HCT116 (cell line): ENCODE results near the gene SAMD4A. TPM values are rescaled to one million over a fixed set of nuclear protein-coding genes. Genes with fewer than 3 reads are reported as not detected.

Experiments used
- ATAC-seq: fragments of 200-7000 bp; cut with Tn5 transposase; 2 replicates; pipeline ENCODE4 v1.9.1; 2020; ENCODE audit warnings: mild to moderate bottlenecking, moderate library complexity
- BruUV-seq: library from RNA; stranded (reverse); fragments of 400-500 nt; replicated peaks from 2 replicates; lab custom pipeline; 2021; lab: Mats Ljungman, UMichigan
- CTCF ChIA-PET: fragments of 300-600 bp; sonication (Branson Sonifier 250); formaldehyde crosslinking; loops from one replicate; lab custom pipeline; 2021; ENCODE audit warnings: antibody characterized with exemption; lab: Charles Lee
- POLR2A ChIA-PET: fragments of 300-600, 350-600 bp; sonication (Branson Sonifier 250); formaldehyde crosslinking; loops from one replicate; lab custom pipeline; 2021; ENCODE audit warnings: antibody characterized with exemption; lab: Charles Lee
- RAD21 ChIA-PET, 2 experiments: fragments of 300-600 bp; sonication (Branson Sonifier 250); formaldehyde crosslinking; loops; one replicate each; lab custom pipeline; 2023; ENCODE audit warnings: low total read pairs in 2 of 2; ENCODE audit not compliant: uncharacterized antibody in 2 of 2, unreplicated experiment in 2 of 2, low non-redundant PET in 1 of 2; lab: Charles Lee
- DNase-seq: peaks from one replicate; pipeline ENCODE4 v3.0.0-alpha.2; 2010; ENCODE audit warnings: low read depth, low spot score
- H2AFZ ChIP-seq: fragments of 200-600 bp; shearing (Covaris generic), sonication (generic); 2 replicates; pipeline ENCODE4 v1.6.1; 2017; ENCODE audit warnings: low read depth, mixed run types, mixed read lengths, antibody characterized with exemption, low read length; ENCODE audit not compliant: poor library complexity, severe bottlenecking
- H3K27ac ChIP-seq: 2 replicates; pipeline ENCODE4 v1.5.1; 2012; ENCODE audit warnings: low read depth, low read length
- H3K27me3 ChIP-seq: fragments of 200-600 bp; sonication (generic); 2 replicates; pipeline ENCODE4 v1.6.1; 2016; ENCODE audit warnings: mixed run types, low read length, mixed read lengths; ENCODE audit not compliant: insufficient read depth
- H3K36me3 ChIP-seq, 2 experiments: fragments of 200-500 bp in 1 of 2; fragments of 200-600 bp in 1 of 2; sonication (Bioruptor generic) in 1 of 2; sonication (generic) in 1 of 2; 2 replicates each; pipeline versions ENCODE4 v1.5.1 to v1.6.1; 2014 to 2016; ENCODE audit warnings: low read length in 2 of 2, inconsistent platforms in 1 of 2, mixed read lengths in 1 of 2, mixed run types in 1 of 2; ENCODE audit not compliant: insufficient read depth in 2 of 2, control insufficient read depth in 1 of 2
- H3K4me1 ChIP-seq, 2 experiments: fragments of 200-600 bp in 1 of 2; sonication (generic) in 1 of 2; 2 replicates each; pipeline versions ENCODE4 v1.5.1 to v1.6.1; 2012 to 2017; ENCODE audit warnings: low read length in 2 of 2, inconsistent platforms in 1 of 2, mild to moderate bottlenecking in 1 of 2, mixed read lengths in 1 of 2, mixed run types in 1 of 2, moderate library complexity in 1 of 2; ENCODE audit not compliant: insufficient read depth in 2 of 2, control insufficient read depth in 1 of 2
- H3K4me2 ChIP-seq: fragments of 200-600 bp; sonication (generic); 2 replicates; pipeline ENCODE4 v1.6.1; 2017; ENCODE audit warnings: mixed run types, low read length, mixed read lengths
- H3K4me3 ChIP-seq, 2 experiments: fragments of 200-600 bp in 1 of 2; sonication (generic) in 1 of 2; replicated peaks in 1 of 2; 2 replicates each; pipeline ENCODE4 v1.5.1; 2011 to 2016; ENCODE audit warnings: low read length in 2 of 2, control low read depth in 1 of 2, low read depth in 1 of 2, mild to moderate bottlenecking in 1 of 2, mixed read lengths in 1 of 2, mixed run types in 1 of 2
- H3K79me2 ChIP-seq: fragments of 200-600 bp; sonication (generic); 2 replicates; pipeline ENCODE4 v1.6.1; 2017; ENCODE audit warnings: mild to moderate bottlenecking, mixed run types, low read length, moderate library complexity, mixed read lengths; ENCODE audit not compliant: insufficient read depth
- H3K9ac ChIP-seq: fragments of 200-600 bp; sonication (generic); 2 replicates; pipeline ENCODE4 v1.6.1; 2016; ENCODE audit warnings: low read length, mixed read lengths
- H3K9me2 ChIP-seq: fragments of 200-600 bp; sonication (generic), shearing (Covaris generic); 2 replicates; pipeline ENCODE4 v1.6.1; 2017; ENCODE audit warnings: mixed run types, mild to moderate bottlenecking, moderate library complexity; ENCODE audit not compliant: insufficient read depth
- H3K9me3 ChIP-seq, 2 experiments: fragments of 200-500 bp in 1 of 2; fragments of 200-600 bp in 1 of 2; sonication (Bioruptor generic) in 1 of 2; sonication (generic) in 1 of 2; 2 replicates each; pipeline ENCODE4 v1.6.1; 2014 to 2017; ENCODE audit warnings: low read length in 2 of 2, mixed read lengths in 2 of 2, inconsistent platforms in 1 of 2, low read depth in 1 of 2, mild to moderate bottlenecking in 1 of 2, mixed run types in 1 of 2, moderate library complexity in 1 of 2; ENCODE audit not compliant: control insufficient read depth in 1 of 2, insufficient read depth in 1 of 2
- H4K20me1 ChIP-seq: fragments of 200-600 bp; sonication (generic), shearing (Covaris generic); 2 replicates; pipeline ENCODE4 v1.6.1; 2017; ENCODE audit warnings: mixed run types, mild to moderate bottlenecking, moderate library complexity; ENCODE audit not compliant: insufficient read depth
- ATF3 ChIP-seq: IDR thresholded peaks from 2 replicates; pipeline ENCODE4 v1.6.1; 2012
- CBX3 ChIP-seq: IDR thresholded peaks from 2 replicates; pipeline ENCODE4 v1.6.1; 2012; ENCODE audit warnings: low read depth
- CTCF ChIP-seq, 3 experiments: fragments of 200-600 bp in 1 of 3; sonication (generic) in 1 of 3; IDR thresholded peaks in 2 of 3; conservative IDR thresholded peaks in 1 of 3; 2 replicates each; pipeline ENCODE4 v1.5.1; 2012 to 2017; ENCODE audit warnings: low read depth in 2 of 3, low read length in 2 of 3, antibody characterized with exemption in 1 of 3, borderline replicate concordance in 1 of 3, control low read depth in 1 of 3, mild to moderate bottlenecking in 1 of 3, mixed read lengths in 1 of 3, mixed run types in 1 of 3, moderate library complexity in 1 of 3; ENCODE audit not compliant: insufficient read depth in 1 of 3
- ELF1 ChIP-seq: IDR thresholded peaks from 2 replicates; pipeline ENCODE4 v1.6.1; 2012; ENCODE audit warnings: low read depth, borderline replicate concordance
- EZH2phosphoT487 ChIP-seq: fragments of 200-600 bp; IDR thresholded peaks from 2 replicates; pipeline ENCODE4 v1.6.1; 2018; ENCODE audit warnings: antibody characterized with exemption, borderline replicate concordance
- FOSL1 ChIP-seq: IDR thresholded peaks from 2 replicates; pipeline ENCODE4 v1.6.1; 2012; ENCODE audit warnings: low read depth
- SIN3A ChIP-seq: IDR thresholded peaks from 2 replicates; pipeline ENCODE4 v1.6.1; 2012; ENCODE audit warnings: low read depth
- SRF ChIP-seq: IDR thresholded peaks from 2 replicates; pipeline ENCODE4 v1.6.1; 2012; ENCODE audit warnings: low read depth
- YY1 ChIP-seq: IDR thresholded peaks from 2 replicates; pipeline ENCODE4 v1.6.1; 2011; ENCODE audit warnings: low read length, low read depth, moderate library complexity, mild to moderate bottlenecking; ENCODE audit not compliant: insufficient replicate concordance; ENCODE audit errors: extremely low read depth
- ZFX ChIP-seq: fragments of 450-650 bp; IDR thresholded peaks from 2 replicates; pipeline ENCODE4 v1.6.1; 2017
- ZNF274 ChIP-seq: fragments of 200-500 bp; sonication (Bioruptor generic); IDR thresholded peaks from 2 replicates; pipeline ENCODE4 v1.6.1; 2014; ENCODE audit warnings: mild to moderate bottlenecking, low read depth, low read length, inconsistent platforms
- intact Hi-C: fragments of 100-400 bp; cut with micrococcal nuclease; formaldehyde crosslinking; loops from 2 replicates; pipeline ENCODE4 v1.10.0; 2022
- total RNA-seq: library from RNA; stranded (reverse); gene quantifications from one replicate; pipeline ENCODE4 v1.2.1, GENCODE V29; 2021; ENCODE audit not compliant: unreplicated experiment
- TF ChIP-seq, protein P1 (sequence below): IDR thresholded peaks from 2 replicates; pipeline ENCODE4 v1.6.1; 2012

Gene SAMD4A
- total RNA-seq, 1 experiment from 2014 or later: 9.0 TPM

DNA sequence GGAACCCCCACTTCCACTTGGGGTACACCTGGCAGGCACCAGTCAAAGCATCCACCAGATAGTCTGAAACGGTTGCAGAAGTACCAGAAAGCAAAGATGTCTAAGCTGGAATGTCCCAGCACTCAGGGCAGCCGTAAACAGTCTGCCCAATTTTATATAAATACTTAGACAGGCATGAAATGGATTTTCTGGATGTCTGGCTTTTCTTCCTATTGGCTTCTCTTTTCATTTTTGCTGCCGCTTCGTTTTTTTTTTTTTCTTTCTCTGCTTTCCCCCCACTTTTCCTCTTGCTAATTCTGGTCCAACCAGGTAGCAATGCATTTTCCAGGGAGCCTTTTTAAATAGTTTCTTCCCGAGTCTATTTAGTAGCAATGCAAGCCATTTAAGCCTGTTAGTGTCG, 168.0 kb downstream of the SAMD4A start:
- no peak overlapping the region for H3K27ac ChIP-seq
- H3K4me1 ChIP-seq: no peaks in the 10 kb centered on the region
- ATAC-seq (no peak), DNase-seq (no peak)
- no peaks in the 10 kb centered on the region for H4K20me1 ChIP-seq
- intact Hi-C loops: no loop called here
- H3K9me2 ChIP-seq: no peaks in the 10 kb centered on the region
- no peaks in the 10 kb centered on the region for H3K36me3 ChIP-seq
- POLR2A ChIA-PET: no interaction called here
- TF ChIP-seq, protein P1, sequence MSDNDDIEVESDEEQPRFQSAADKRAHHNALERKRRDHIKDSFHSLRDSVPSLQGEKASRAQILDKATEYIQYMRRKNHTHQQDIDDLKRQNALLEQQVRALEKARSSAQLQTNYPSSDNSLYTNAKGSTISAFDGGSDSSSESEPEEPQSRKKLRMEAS: no peak
- TF ChIP-seq FOSL1: no peak
- H3K4me2 ChIP-seq: no peak overlapping the region
- BruUV-seq: no TSS peak
- CTCF ChIA-PET: no interaction called here
- H2AFZ ChIP-seq: no peak overlapping the region
- H3K9me3 ChIP-seq: no peaks in the 10 kb centered on the region
- no peak overlapping the region for H3K4me3 ChIP-seq
- RAD21 ChIA-PET: no interaction called here
- H3K9ac ChIP-seq: no peak overlapping the region
- H3K79me2 ChIP-seq: no peaks in the 10 kb centered on the region
- no peaks in the 10 kb centered on the region for H3K27me3 ChIP-seq

DNA sequence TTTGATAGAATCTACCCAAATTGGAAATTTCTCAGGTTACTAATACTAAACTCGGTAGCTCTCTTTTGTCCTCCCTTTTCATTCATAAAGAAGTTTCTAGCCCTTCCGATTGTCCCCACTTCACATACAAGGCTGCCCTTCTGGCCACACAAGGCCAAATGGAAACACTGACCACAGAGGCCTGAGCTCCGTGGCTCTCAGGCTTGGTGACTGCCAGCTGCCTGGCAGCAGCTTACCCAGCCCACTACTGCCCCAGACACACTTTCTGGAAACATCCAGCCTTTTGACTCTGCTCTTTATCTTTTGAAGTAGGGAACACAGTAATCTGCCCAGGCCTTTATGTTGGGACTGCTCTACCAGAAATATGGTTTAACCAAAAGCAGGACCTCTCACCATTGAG, 168.5 kb downstream of the SAMD4A start:
- intact Hi-C loops: no loop called here
- Histone ChIP-seq H3K4me1 (no peaks in the 10 kb centered on the region), H2AFZ (no peak overlapping the region), H3K4me2 (no peak overlapping the region), H4K20me1 (no peaks in the 10 kb centered on the region), H3K9me2 (no peaks in the 10 kb centered on the region), H3K36me3 (no peaks in the 10 kb centered on the region), H3K79me2 (no peaks in the 10 kb centered on the region)
- DNase-seq (no peak), ATAC-seq (no peak)
- no TSS peak for BruUV-seq
- no peak for TF ChIP-seq ZNF274
- no peak for TF ChIP-seq ATF3
- TF ChIP-seq FOSL1: no peak
- TF ChIP-seq SRF: no peak
- no peak for TF ChIP-seq SIN3A
- no peak for TF ChIP-seq CTCF (IDR thresholded peaks at IDR 0.05 in 2 of 3, conservative IDR thresholded peaks at IDR 0.05 in 1 of 3; ENCODE audit: borderline replicate concordance in 1 of 3, insufficient read depth in 1 of 3, low read depth in 2 of 3, low read length in 2 of 3)
- TF ChIP-seq YY1: no peak
- TF ChIP-seq ELF1: no peak
- no peak for TF ChIP-seq EZH2phosphoT487
- no peak for TF ChIP-seq ZFX
- TF ChIP-seq CBX3: no peak
- TF ChIP-seq, all 23 proteins: peak for 0
- H3K9ac ChIP-seq: no peak overlapping the region
- ChIA-PET POLR2A (no interaction called here), CTCF (no interaction called here), RAD21 (no interaction called here)
- H3K4me3 ChIP-seq: no peak overlapping the region
- H3K27me3 ChIP-seq: no peaks in the 10 kb centered on the region
- H3K9me3 ChIP-seq: no peaks in the 10 kb centered on the region
- no peak overlapping the region for H3K27ac ChIP-seq
